ENCODE results near the gene RASAL1.

The RASAL1 gene

GRCh38 chr12:113162102-113163029, 26.8 kb upstream of the RASAL1 start:
- no peak for DNase-seq

GRCh38 chr12:113161415-113162016, 26.0 kb upstream of the RASAL1 start:
- no peak for DNase-seq

GRCh38 chr12:113159937-113160336, 24.4 kb upstream of the RASAL1 start:
- no peak for DNase-seq

GRCh38 chr12:113158439-113159203, 23.1 kb upstream of the RASAL1 start:
- no peak for DNase-seq

GRCh38 chr12:113157218-113157859, 21.8 kb upstream of the RASAL1 start:
- no peak for DNase-seq

- no peak for DNase-seq
Observed at GRCh38 chr12:113155646-113156045, 20.1 kb upstream of the RASAL1 start.

- DNase-seq = no peak
Observed at GRCh38 chr12:113155060-113155459, 19.5 kb upstream of the RASAL1 start.

- DNase-seq = no peak
Observed at GRCh38 chr12:113154351-113154973, 18.9 kb upstream of the RASAL1 start.

GRCh38 chr12:113152835-113153814, 17.6 kb upstream of the RASAL1 start:
- DNase-seq = peak; percentile 67 to 71

- no peak for DNase-seq
Observed at GRCh38 chr12:113152196-113152834, 16.8 kb upstream of the RASAL1 start.

GRCh38 chr12:113151655-113152054, 16.1 kb upstream of the RASAL1 start:
- DNase-seq = no peak

- peak in 1 of 2 donors; percentile 17 for DNase-seq
Observed at GRCh38 chr12:113149361-113150150, 14.0 kb upstream of the RASAL1 start, which contains the start of gene CFAP73. TSS of gene CFAP73 (plus strand) at chr12:113149724. CDS start at chr12:113149858, 134 bp downstream.

GRCh38 chr12:113146999-113147398, 11.4 kb upstream of the RASAL1 start:
- DNase-seq = no peak

- DNase-seq = no peak
Observed at GRCh38 chr12:113145720-113146551, 10.4 kb upstream of the RASAL1 start.

- no peak for DNase-seq
Observed at GRCh38 chr12:113144806-113145205, 9.2 kb upstream of the RASAL1 start.

- no peak for DNase-seq
Observed at GRCh38 chr12:113143959-113144358, 8.4 kb upstream of the RASAL1 start.

GRCh38 chr12:113142886-113143332, 7.3 kb upstream of the RASAL1 start:
- no peak for DNase-seq

GRCh38 chr12:113142173-113142885, 6.8 kb upstream of the RASAL1 start:
- DNase-seq = peak; percentile 16 to 50

Measured in CD4-positive, alpha-beta T cell treated with Interleukin-1 beta for 1 hour (primary cell).